ENCODE measurements around the gene CLCA1.

DNA sequence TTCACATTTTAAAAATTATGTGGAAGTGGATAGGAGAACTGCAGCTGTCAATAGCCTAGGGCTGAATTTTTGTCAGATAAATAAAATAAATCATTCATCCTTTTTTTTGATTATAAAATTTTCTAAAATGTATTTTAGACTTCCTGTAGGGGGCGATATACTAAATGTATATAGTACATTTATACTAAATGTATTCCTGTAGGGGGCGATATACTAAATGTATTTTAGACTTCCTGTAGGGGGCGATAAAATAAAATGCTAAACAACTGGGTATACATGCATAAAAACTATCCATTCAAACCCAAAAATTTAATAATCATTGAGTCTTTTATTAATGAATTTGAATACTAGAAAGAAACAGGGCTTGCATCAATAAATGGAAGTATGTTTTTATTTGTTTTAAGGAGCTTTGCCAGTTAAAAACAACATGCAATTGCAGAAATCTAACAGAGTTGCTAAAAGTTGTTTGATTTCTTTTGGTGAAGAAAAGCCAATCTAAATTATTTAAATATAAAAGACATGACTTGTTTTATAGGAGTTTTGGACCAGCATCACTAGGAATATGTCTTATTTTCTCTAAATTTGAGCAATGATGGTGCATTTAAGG, 31.4 kb downstream of the CLCA1 start:
- TF ChIP-seq CTCF (IDR thresholded peaks at IDR 0.05) (peak in 2 of 3 donors; percentile 21 to 27), EP300 (IDR thresholded peaks at IDR 0.05) (no peak), POLR2A (IDR thresholded peaks at IDR 0.05) (no peak)

Data from ovary (tissue), 3 donors.